Rectal smooth muscle tissue (tissue), 1 donor: ENCODE data around the gene ZNF280C.
A peak's percentile ranks its signal among the peaks of the same experiment; 100 is the strongest.

Experiments used
- H3K27ac ChIP-seq: one replicate; pipeline ENCODE4 v1.7.0; 2013; ENCODE audit warnings: low read depth, low read length, inconsistent platforms
- H3K27me3 ChIP-seq: one replicate; pipeline ENCODE4 v1.7.0; 2013; ENCODE audit warnings: low read length; ENCODE audit not compliant: control insufficient read depth, insufficient read depth
- H3K36me3 ChIP-seq: one replicate; pipeline ENCODE4 v1.7.0; 2013; ENCODE audit warnings: low read length; ENCODE audit not compliant: control insufficient read depth, insufficient read depth
- H3K4me1 ChIP-seq: one replicate; pipeline ENCODE4 v1.7.0; 2013; ENCODE audit warnings: low read length; ENCODE audit not compliant: control insufficient read depth, insufficient read depth
- H3K4me3 ChIP-seq: one replicate; pipeline ENCODE4 v1.7.0; 2013; ENCODE audit warnings: low read length
- H3K9ac ChIP-seq: one replicate; pipeline ENCODE4 v1.7.0; 2013; ENCODE audit warnings: low read length

Gene ZNF280C

GRCh38 chrX:130190801-130191200, 77.9 kb downstream of the ZNF280C start:
- Histone ChIP-seq H3K4me3 (no peak overlapping the region), H3K4me1 (no peaks in the 10 kb centered on the region), H3K36me3 (no peaks in the 10 kb centered on the region), H3K27me3 (no peaks in the 10 kb centered on the region), H3K27ac (no peak overlapping the region), H3K9ac (no peak overlapping the region)

- no peaks in the 10 kb centered on the region for H3K27me3 ChIP-seq
- no peak overlapping the region for H3K9ac ChIP-seq
- no peaks in the 10 kb centered on the region for H3K4me1 ChIP-seq
- no peak overlapping the region for H3K27ac ChIP-seq
- H3K4me3 ChIP-seq: no peak overlapping the region
- H3K36me3 ChIP-seq: no peaks in the 10 kb centered on the region
Measured at GRCh38 chrX:130186651-130187050, 82.0 kb downstream of the ZNF280C start.

GRCh38 chrX:130184857-130185256, 83.8 kb downstream of the ZNF280C start:
- Histone ChIP-seq H3K27me3 (no peaks in the 10 kb centered on the region), H3K9ac (no peak overlapping the region), H3K4me3 (no peak overlapping the region), H3K36me3 (no peaks in the 10 kb centered on the region), H3K27ac (no peak overlapping the region), H3K4me1 (no peaks in the 10 kb centered on the region)

- no peak overlapping the region for H3K27ac ChIP-seq
- H3K9ac ChIP-seq: no peak overlapping the region
- H3K4me1 ChIP-seq: no peaks in the 10 kb centered on the region
- no peaks in the 10 kb centered on the region for H3K36me3 ChIP-seq
- no peak overlapping the region for H3K4me3 ChIP-seq
- H3K27me3 ChIP-seq: no peaks in the 10 kb centered on the region
Measured at GRCh38 chrX:130184168-130184567, 84.5 kb downstream of the ZNF280C start.

- no peaks in the 10 kb centered on the region for H3K36me3 ChIP-seq
- H3K27ac ChIP-seq: no peak overlapping the region
- no peak overlapping the region for H3K9ac ChIP-seq
- H3K27me3 ChIP-seq: no peaks in the 10 kb centered on the region
- H3K4me1 ChIP-seq: no peaks in the 10 kb centered on the region
- no peak overlapping the region for H3K4me3 ChIP-seq
Measured at GRCh38 chrX:130179579-130180215, 89.0 kb downstream of the ZNF280C start.

- Histone ChIP-seq H3K27ac (no peak overlapping the region), H3K36me3 (no peaks in the 10 kb centered on the region), H3K4me3 (no peak overlapping the region), H3K9ac (no peak overlapping the region), H3K4me1 (no peaks in the 10 kb centered on the region), H3K27me3 (no peaks in the 10 kb centered on the region)
Measured at GRCh38 chrX:130179170-130179569, 89.5 kb downstream of the ZNF280C start.

- no peak overlapping the region for H3K9ac ChIP-seq
- H3K36me3 ChIP-seq: no peaks in the 10 kb centered on the region
- H3K27me3 ChIP-seq: no peaks in the 10 kb centered on the region
- H3K4me1 ChIP-seq: no peaks in the 10 kb centered on the region
- no peak overlapping the region for H3K4me3 ChIP-seq
- no peak overlapping the region for H3K27ac ChIP-seq
Measured at GRCh38 chrX:130176942-130177341, 91.8 kb downstream of the ZNF280C start.

GRCh38 chrX:130176354-130176776, 92.3 kb downstream of the ZNF280C start:
- no peaks in the 10 kb centered on the region for H3K4me1 ChIP-seq
- H3K27me3 ChIP-seq: no peaks in the 10 kb centered on the region
- H3K27ac ChIP-seq: no peak overlapping the region
- H3K9ac ChIP-seq: no peak overlapping the region
- no peaks in the 10 kb centered on the region for H3K36me3 ChIP-seq
- no peak overlapping the region for H3K4me3 ChIP-seq

GRCh38 chrX:130174937-130175336, 93.8 kb downstream of the ZNF280C start:
- no peaks in the 10 kb centered on the region for H3K36me3 ChIP-seq
- H3K9ac ChIP-seq: no peak overlapping the region
- H3K27me3 ChIP-seq: no peaks in the 10 kb centered on the region
- H3K27ac ChIP-seq: no peak overlapping the region
- H3K4me3 ChIP-seq: no peak overlapping the region
- H3K4me1 ChIP-seq: no peaks in the 10 kb centered on the region

GRCh38 chrX:130174045-130174704, 94.5 kb downstream of the ZNF280C start:
- Histone ChIP-seq H3K27me3 (no peaks in the 10 kb centered on the region), H3K27ac (no peak overlapping the region), H3K4me1 (no peaks in the 10 kb centered on the region), H3K4me3 (no peak overlapping the region), H3K36me3 (no peaks in the 10 kb centered on the region), H3K9ac (no peak overlapping the region)

GRCh38 chrX:130173190-130173895, 95.4 kb downstream of the ZNF280C start:
- no peaks in the 10 kb centered on the region for H3K27me3 ChIP-seq
- no peak overlapping the region for H3K4me3 ChIP-seq
- H3K27ac ChIP-seq: no peak overlapping the region
- no peak overlapping the region for H3K9ac ChIP-seq
- no peaks in the 10 kb centered on the region for H3K36me3 ChIP-seq
- H3K4me1 ChIP-seq: no peaks in the 10 kb centered on the region

- H3K4me1 ChIP-seq: no peaks in the 10 kb centered on the region
- no peaks in the 10 kb centered on the region for H3K27me3 ChIP-seq
- H3K36me3 ChIP-seq: no peaks in the 10 kb centered on the region
- peak overlapping the region; percentile 65 for H3K4me3 ChIP-seq
- H3K9ac ChIP-seq: no peak overlapping the region
- no peak overlapping the region for H3K27ac ChIP-seq
Measured at GRCh38 chrX:130172127-130172845, 96.4 kb downstream of the ZNF280C start.
